NCI-H1092 (cell line): ENCODE results near the gene PIP5K1B.
A peak's percentile ranks its signal among the peaks of the same experiment; 100 is the strongest.

Experiments used
- DNase-seq: peaks from one replicate; lab custom pipeline; 2025; lab: John Stamatoyannopoulos, UW

The PIP5K1B gene

GRCh38 chr9:68775003-68775730 lies 70.1 kb downstream of the PIP5K1B start:
- DNase-seq: no peak

GRCh38 chr9:68777070-68777763 lies 72.2 kb downstream of the PIP5K1B start:
- DNase-seq: no peak

GRCh38 chr9:68778635-68779034 lies 73.6 kb downstream of the PIP5K1B start:
- no peak for DNase-seq

GRCh38 chr9:68779558-68780379 lies 74.7 kb downstream of the PIP5K1B start:
- peak; percentile 92 for DNase-seq

DNA sequence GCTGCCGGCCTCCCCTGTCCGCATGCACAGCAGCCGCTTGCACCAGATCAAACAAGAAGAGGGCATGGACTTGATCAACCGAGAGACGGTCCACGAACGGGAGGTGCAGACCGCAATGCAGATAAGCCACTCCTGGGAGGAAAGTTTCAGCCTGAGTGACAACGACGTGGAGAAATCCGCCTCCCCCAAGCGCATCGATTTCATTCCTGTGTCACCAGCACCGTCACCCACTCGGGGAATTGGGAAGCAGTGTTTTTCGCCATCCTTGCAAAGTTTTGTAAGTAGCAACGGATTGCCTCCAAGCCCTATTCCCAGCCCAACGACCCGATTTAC lies 75.3 kb downstream of the PIP5K1B start:
- DNase-seq: no peak

DNA sequence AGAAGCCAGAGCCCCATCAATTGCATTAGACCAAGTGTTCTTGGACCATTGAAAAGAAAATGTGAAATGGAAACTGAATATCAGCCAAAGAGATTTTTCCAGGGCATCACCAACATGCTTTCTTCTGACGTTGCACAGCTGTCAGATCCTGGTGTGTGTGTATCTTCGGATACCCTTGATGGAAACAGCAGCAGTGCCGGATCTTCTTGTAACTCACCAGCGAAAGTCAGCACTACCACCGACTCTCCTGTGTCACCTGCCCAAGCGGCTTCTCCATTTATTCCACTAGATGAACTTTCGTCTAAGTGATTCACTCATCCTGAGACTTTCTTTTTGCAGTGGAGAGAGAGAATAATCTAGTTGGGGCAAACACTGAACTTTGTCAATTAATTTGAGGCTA lies 75.7 kb downstream of the PIP5K1B start:
- DNase-seq: no peak

DNA sequence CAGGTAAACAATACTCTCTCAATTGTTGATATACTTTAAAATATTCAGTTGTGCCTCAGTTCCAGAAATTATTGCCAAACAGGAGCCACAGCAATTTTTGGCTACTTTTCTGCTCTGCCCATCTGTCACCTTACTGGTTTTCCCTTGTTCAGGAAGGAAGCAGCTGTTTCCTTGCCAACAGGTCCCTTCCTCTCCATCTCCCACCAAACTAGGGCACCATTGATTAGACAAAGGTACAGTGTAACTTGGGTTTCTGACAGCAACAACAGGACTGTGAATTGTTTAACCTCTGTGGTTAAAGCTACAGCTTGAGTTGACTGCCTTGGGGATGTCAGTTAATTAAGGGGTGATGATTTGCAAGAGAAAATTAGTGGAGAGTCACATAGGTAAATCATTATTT lies 76.9 kb downstream of the PIP5K1B start:
- DNase-seq: no peak

DNA sequence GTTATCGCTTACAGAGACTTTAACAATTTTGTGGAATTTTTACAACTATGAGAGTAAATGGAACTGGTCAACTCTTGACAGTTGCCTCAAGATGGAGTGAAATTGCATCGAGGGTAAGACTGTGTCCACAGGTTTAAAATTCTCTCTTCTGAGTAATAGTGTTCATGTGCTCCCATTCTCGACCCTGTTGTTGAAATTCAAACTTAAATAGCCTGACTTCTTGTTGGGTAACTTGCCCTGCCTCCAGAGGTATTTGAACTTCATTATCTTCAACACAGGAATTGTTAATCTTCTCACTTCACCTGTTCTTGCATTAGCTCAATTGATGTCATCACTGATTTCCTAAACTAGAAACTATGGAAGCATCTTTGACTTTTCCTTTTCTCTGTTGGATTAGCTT lies 77.5 kb downstream of the PIP5K1B start:
- DNase-seq: no peak

GRCh38 chr9:68785965-68786364 lies 80.9 kb downstream of the PIP5K1B start:
- DNase-seq: no peak

DNA sequence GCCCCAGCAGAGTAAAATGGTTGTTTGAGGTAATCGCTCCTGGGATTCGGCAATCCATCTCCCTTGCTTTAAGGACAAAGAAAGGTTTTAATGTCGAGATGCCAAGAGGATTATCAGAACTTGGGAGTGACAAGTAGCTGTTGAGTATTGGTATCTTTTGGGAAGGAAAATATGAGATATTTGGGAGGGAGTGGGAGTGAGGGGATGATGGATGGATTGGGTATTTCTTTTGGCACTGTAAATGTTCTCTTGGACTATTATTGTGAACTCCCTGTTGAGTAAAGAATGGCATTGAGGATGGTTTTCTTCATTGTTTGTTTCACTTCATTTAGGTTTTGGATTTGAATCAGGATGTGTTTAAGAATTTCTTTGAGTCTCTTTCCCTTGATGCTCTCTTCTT lies 86.1 kb downstream of the PIP5K1B start:
- DNase-seq: no peak

- no peak for DNase-seq
These were observed 88.7 kb downstream of the PIP5K1B start for GRCh38 chr9:68793605-68794343.

- DNase-seq: no peak
These were observed 89.9 kb downstream of the PIP5K1B start for GRCh38 chr9:68794898-68795297.

- DNase-seq: no peak
These were observed 90.4 kb downstream of the PIP5K1B start for GRCh38 chr9:68795411-68795810.

DNA sequence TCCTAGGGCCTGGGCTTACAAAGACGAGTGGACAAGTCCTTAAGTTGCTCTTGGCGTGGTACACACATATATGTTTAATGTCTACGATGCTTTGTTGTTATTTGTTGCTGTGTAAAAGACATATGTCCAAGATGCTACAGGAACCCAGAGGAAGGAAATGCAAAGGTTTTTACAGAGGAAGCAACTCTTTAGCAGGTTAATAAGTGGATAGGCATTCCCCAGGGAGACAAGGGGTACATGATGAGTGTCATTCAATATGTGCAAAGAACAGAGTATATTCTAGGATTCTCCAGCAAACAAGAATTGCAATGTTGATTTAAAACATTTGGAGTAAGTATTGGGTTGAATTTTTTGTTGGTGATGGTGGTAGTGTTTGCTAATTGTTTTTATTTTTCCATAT lies 92.1 kb downstream of the PIP5K1B start:
- no peak for DNase-seq

GRCh38 chr9:68798423-68798822 lies 93.4 kb downstream of the PIP5K1B start:
- DNase-seq: no peak

- DNase-seq: no peak
These were observed 95.8 kb downstream of the PIP5K1B start for GRCh38 chr9:68800836-68801235.

DNA sequence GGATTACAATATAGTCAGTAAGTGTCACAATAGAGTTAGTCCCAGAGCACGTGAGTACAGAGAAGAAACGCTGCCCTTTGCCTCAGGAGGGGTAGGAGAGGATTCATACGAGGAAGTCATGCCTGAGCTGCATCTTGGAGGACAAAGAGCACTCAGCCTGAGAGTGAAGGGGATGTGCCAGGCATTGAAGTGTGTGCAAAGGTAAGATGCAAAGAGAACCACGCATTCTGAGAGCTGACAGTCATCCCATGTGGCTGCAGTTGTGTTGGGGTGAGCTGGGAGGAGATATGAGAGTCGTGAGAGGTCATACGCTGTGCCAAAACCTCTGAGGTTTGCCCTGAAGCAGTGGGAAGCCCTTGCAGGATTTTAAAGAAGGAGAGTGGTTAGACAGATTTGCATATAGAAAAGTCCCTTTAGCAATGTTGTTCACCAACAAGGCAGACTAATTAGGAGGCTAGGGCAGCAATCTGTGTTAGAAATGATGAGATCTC lies 97.5 kb downstream of the PIP5K1B start:
- DNase-seq: no peak

DNA sequence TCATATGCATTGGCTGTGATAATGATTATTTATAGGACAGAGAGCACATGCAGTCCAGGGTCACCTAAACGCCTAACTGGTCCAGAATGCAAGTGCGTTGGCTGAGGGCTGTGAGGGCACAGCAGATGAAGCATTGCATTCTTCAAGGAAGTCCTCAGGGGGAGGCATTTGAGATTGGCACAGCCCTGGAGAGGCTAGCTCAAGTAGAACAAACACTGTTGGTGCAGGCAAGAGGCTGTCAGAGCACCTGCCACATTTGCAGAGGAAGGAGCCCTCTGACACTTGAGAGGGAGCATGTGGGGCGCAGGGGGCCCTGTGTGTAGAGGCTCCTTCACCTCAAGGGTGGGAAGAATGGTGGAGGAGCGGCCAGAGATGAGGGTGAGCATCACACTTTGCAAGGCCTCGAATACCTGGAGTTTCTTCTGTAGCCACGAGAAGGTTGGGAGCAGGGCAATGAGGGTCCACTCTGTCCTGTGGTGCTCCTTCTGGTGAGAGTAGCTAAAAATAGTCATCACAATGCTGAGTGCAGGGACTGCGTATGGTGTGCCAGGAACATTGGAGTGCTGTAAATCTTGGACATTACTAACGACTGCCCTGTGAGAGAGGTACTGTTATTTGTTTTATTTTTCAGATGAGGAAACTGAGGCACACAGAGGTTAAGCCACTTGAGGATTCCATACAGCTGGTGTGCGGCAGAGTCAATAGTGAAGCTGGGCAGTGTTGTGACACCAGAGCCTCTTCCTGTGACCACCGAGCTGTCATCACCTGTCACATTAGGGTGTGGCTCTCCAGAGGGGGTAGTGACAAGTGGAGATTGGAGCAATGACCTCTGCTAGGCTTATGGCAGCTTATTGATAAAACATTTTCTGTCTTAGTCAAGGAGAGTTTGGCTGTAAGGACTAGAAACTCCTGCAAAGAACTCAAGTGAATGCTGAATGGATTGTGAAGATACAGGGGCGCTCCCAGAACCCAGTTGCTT lies 100.2 kb downstream of the PIP5K1B start:
- DNase-seq: no peak

- DNase-seq: no peak
These were observed 101.0 kb downstream of the PIP5K1B start for GRCh38 chr9:68805890-68806517.

GRCh38 chr9:68808338-68808890 lies 103.4 kb downstream of the PIP5K1B start:
- peak; percentile 78 for DNase-seq
